ENCODE results near the gene RSAD1.

Gene RSAD1

GRCh38 chr17:50534979-50535326, 56.3 kb downstream of the RSAD1 start:
- Mint-ChIP-seq H3K4me3 (no peak overlapping the region), H3K4me1 (peaks cover 10 to 26% of the 10 kb centered on the region in 2 donors), H3K36me3 (no peaks in the 10 kb centered on the region), H3K27me3 (peaks cover 57 to 65% of the 10 kb centered on the region in 2 donors), H3K9me3 (no peaks in the 10 kb centered on the region), H3K27ac (no peak overlapping the region)
- DNase-seq (no peak), ATAC-seq (replicated peaks) (no peak)

DNA sequence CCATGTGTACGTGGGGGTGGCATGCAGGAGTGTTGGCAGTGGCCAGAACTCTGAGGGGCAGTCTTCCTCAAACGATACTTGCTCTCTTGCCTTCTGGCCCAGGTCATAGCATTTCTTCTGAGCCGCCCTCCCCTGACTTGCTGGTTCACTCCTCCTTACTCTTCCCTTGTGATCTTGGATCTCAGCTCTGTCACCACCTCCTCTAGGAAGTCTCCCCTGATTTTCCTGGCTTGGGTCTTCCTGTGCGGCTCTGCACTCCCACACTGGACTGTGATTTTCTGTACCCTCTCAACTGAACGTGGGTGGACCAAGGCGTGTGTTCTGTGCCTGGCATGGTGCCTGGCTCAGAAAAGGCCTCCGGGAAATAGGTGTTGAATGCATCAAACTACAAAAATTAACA, 56.7 kb downstream of the RSAD1 start:
- H3K9me3 Mint-ChIP-seq = no peaks in the 10 kb centered on the region
- ATAC-seq (replicated peaks) (no peak), DNase-seq (no peak)
- no peaks in the 10 kb centered on the region for H3K36me3 Mint-ChIP-seq
- H3K27ac Mint-ChIP-seq = no peak overlapping the region
- no peak overlapping the region for H3K4me3 Mint-ChIP-seq
- H3K27me3 Mint-ChIP-seq = peaks cover 57 to 61% of the 10 kb centered on the region in 2 donors
- H3K4me1 Mint-ChIP-seq = peaks cover 10 to 26% of the 10 kb centered on the region in 2 donors
